Panc1 (cell line): ENCODE measurements around the gene AQP5.

Experiments used
- POLR2AphosphoS5 ChIP-seq: IDR thresholded peaks from 2 replicates; pipeline ENCODE4 v1.6.1; 2012; ENCODE audit warnings: mild to moderate bottlenecking, low read depth, low read length, moderate library complexity
- TCF7L2 ChIP-seq: IDR thresholded peaks from 2 replicates; pipeline ENCODE4 v1.6.1; 2011; ENCODE audit warnings: mild to moderate bottlenecking, low read depth, low read length, inconsistent platforms
- TF ChIP-seq, protein P1 (sequence below): fragments of 450-650 bp; IDR thresholded peaks from 2 replicates; pipeline ENCODE4 v1.5.1; 2017; ENCODE audit warnings: mild to moderate bottlenecking

DNA sequence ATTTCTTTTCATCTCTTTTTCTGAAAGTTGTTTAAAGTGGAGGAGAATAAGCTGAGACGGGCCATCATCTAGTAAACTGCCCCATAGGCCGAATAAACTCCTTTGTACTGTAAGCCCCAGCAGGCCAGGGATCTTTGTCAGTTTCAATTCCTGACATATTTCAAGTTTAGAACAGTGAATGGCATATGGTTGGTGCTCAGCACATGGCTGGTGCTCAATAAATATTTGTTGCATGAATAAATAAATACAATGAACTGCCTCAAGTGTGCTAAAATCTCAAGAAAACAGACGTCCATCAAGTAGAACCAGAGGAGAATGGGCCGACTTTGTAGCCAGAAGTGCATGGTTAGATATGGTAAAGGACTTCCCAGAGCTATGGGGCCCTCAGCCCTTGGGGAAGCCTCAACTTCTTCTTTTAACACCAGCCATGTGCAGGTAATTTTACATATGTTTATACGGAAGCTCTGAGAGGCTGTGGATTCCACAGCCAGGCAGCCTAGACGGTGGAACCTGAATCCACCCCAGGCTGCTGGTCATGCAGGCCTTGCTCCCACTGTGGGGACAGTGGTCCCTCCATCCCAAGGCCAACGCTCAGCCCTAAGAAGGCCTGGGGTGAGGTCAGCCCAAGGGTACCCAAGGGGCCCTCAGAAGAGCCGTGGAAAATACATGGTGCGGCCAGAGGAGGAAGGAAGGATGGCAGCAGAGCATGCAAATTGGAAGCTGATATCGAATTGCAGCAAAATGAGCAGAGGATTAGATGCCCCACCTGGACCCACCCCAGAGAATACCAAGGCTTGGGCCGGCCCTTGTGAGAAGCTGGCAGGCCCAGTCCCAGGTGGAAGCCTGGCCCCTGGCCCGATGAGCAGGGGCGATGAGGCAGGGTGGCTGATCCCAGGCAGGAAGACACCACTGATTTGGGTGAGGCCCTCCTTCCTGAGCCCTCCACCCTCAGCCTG lies 19.8 kb upstream of the AQP5 start:
- TF ChIP-seq, protein P1, sequence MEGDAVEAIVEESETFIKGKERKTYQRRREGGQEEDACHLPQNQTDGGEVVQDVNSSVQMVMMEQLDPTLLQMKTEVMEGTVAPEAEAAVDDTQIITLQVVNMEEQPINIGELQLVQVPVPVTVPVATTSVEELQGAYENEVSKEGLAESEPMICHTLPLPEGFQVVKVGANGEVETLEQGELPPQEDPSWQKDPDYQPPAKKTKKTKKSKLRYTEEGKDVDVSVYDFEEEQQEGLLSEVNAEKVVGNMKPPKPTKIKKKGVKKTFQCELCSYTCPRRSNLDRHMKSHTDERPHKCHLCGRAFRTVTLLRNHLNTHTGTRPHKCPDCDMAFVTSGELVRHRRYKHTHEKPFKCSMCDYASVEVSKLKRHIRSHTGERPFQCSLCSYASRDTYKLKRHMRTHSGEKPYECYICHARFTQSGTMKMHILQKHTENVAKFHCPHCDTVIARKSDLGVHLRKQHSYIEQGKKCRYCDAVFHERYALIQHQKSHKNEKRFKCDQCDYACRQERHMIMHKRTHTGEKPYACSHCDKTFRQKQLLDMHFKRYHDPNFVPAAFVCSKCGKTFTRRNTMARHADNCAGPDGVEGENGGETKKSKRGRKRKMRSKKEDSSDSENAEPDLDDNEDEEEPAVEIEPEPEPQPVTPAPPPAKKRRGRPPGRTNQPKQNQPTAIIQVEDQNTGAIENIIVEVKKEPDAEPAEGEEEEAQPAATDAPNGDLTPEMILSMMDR: no peak
- TF ChIP-seq TCF7L2 (no peak), POLR2AphosphoS5 (no peak)
